ENCODE results near the gene HAVCR1.
"Not testable (repeated sequence)": the region's sequence is repeated elsewhere in the genome, so short reads cannot be mapped to it uniquely, and the experiment has no call there.

HAVCR1 gene

GRCh38 chr5:157050050-157050449, 8.9 kb downstream of the HAVCR1 start:
- no peak for DNase-seq (ENCODE audit: low spot score)

GRCh38 chr5:157049605-157050004, 9.3 kb downstream of the HAVCR1 start:
- peak; percentile 55 for DNase-seq (ENCODE audit: low spot score)

- no peak for DNase-seq (ENCODE audit: low spot score)
Measured at GRCh38 chr5:157047898-157048297, 11.0 kb downstream of the HAVCR1 start.

GRCh38 chr5:157047016-157047415, 11.9 kb downstream of the HAVCR1 start:
- not testable (repeated sequence) for DNase-seq (ENCODE audit: low spot score)

- no peak for DNase-seq (ENCODE audit: low spot score)
Measured at GRCh38 chr5:157046041-157046440, 12.9 kb downstream of the HAVCR1 start.

- DNase-seq (ENCODE audit: low spot score), result no peak
Measured at GRCh38 chr5:157045601-157046000, 13.3 kb downstream of the HAVCR1 start.

GRCh38 chr5:157038568-157039187, 20.2 kb downstream of the HAVCR1 start:
- DNase-seq (ENCODE audit: low spot score), result no peak

GRCh38 chr5:157034106-157035072, 24.5 kb downstream of the HAVCR1 start:
- DNase-seq (ENCODE audit: low spot score), result not testable (repeated sequence)

- no peak for DNase-seq (ENCODE audit: low spot score)
Measured at GRCh38 chr5:157033071-157033583, 25.8 kb downstream of the HAVCR1 start.

- no peak for DNase-seq (ENCODE audit: low spot score)
Measured at GRCh38 chr5:157030692-157031091, 28.2 kb downstream of the HAVCR1 start.

GRCh38 chr5:157029457-157029856, 29.5 kb downstream of the HAVCR1 start:
- no peak for DNase-seq (ENCODE audit: low spot score)

- DNase-seq (ENCODE audit: low spot score), result not testable (repeated sequence)
Measured at GRCh38 chr5:157027663-157028062, 31.3 kb downstream of the HAVCR1 start.

- DNase-seq (ENCODE audit: low spot score), result peak; percentile 30
Measured at GRCh38 chr5:157026789-157027424, 32.0 kb downstream of the HAVCR1 start.

- DNase-seq (ENCODE audit: low spot score), result no peak
Measured at GRCh38 chr5:157025093-157025698, 33.7 kb downstream of the HAVCR1 start.

GRCh38 chr5:157024208-157024959, 34.5 kb downstream of the HAVCR1 start:
- no peak for DNase-seq (ENCODE audit: low spot score)

- DNase-seq (ENCODE audit: low spot score), result no peak
Measured at GRCh38 chr5:157022024-157022423, 36.9 kb downstream of the HAVCR1 start.

- no peak for DNase-seq (ENCODE audit: low spot score)
Measured at GRCh38 chr5:157020511-157021222, 38.2 kb downstream of the HAVCR1 start.

GRCh38 chr5:157020002-157020401, 38.9 kb downstream of the HAVCR1 start:
- no peak for DNase-seq (ENCODE audit: low spot score)

GRCh38 chr5:157014143-157014542, 44.8 kb downstream of the HAVCR1 start:
- DNase-seq (ENCODE audit: low spot score), result not testable (repeated sequence)

GRCh38 chr5:157006262-157006661, 52.7 kb downstream of the HAVCR1 start:
- no peak for DNase-seq (ENCODE audit: low spot score)

Measured in AG20443 (cell line).